ENCODE data around the gene PDZD2. TPM values are rescaled to one million over a fixed set of nuclear protein-coding genes. Genes with fewer than 3 reads are reported as not detected.

The PDZD2 gene
- total RNA-seq, 1 experiment from 2014 or later, result 0.37 TPM

GRCh38 chr5:31894141-31894540, 255.2 kb downstream of the PDZD2 start:
- ATAC-seq (no peak), DNase-seq (ENCODE audit: low read depth, low spot score) (no peak)
- Histone ChIP-seq H2AFZ (ENCODE audit: low read depth, low read length, poor library complexity, severe bottlenecking) (no peak overlapping the region), H3K27ac (ENCODE audit: low read depth, low read length) (no peak overlapping the region), H4K20me1 (ENCODE audit: insufficient read depth) (no peaks in the 10 kb centered on the region), H3K36me3 (ENCODE audit: control insufficient read depth in 1 of 2, insufficient read depth in 2 of 2, low read length in 2 of 2) (no peaks in the 10 kb centered on the region), H3K4me2 (ENCODE audit: low read length) (no peak overlapping the region), H3K9ac (ENCODE audit: low read length) (no peak overlapping the region), H3K4me1 (ENCODE audit: control insufficient read depth in 1 of 2, insufficient read depth in 2 of 2, low read length in 2 of 2) (no peaks in the 10 kb centered on the region), H3K79me2 (ENCODE audit: insufficient read depth, low read length) (no peaks in the 10 kb centered on the region), H3K9me2 (ENCODE audit: insufficient read depth) (no peaks in the 10 kb centered on the region), H3K4me3 (replicated peaks in 1 of 2; ENCODE audit: low read depth in 1 of 2, low read length in 2 of 2) (no peak overlapping the region), H3K27me3 (ENCODE audit: insufficient read depth, low read length) (no peaks in the 10 kb centered on the region), H3K9me3 (ENCODE audit: control insufficient read depth in 1 of 2, insufficient read depth in 1 of 2, low read depth in 1 of 2, low read length in 2 of 2) (no peaks in the 10 kb centered on the region)
- POLR2A ChIA-PET, result no interaction called here
- no TSS peak for BruUV-seq (replicated peaks)
- TF ChIP-seq MAX (IDR thresholded peaks at IDR 0.05), result no peak
- TF ChIP-seq CTCF (IDR thresholded peaks at IDR 0.05 in 2 of 3, conservative IDR thresholded peaks at IDR 0.05 in 1 of 3; ENCODE audit: borderline replicate concordance in 1 of 3, insufficient read depth in 1 of 3, low read depth in 2 of 3, low read length in 2 of 3), result no peak
- TF ChIP-seq RAD21 (IDR thresholded peaks at IDR 0.05; ENCODE audit: low read depth), result no peak
- TF ChIP-seq EGR1 (IDR thresholded peaks at IDR 0.05; ENCODE audit: low read depth), result no peak
- TF ChIP-seq ZNF274 (IDR thresholded peaks at IDR 0.05; ENCODE audit: low read depth, low read length), result no peak
- no peak for TF ChIP-seq CBX3 (IDR thresholded peaks at IDR 0.05; ENCODE audit: low read depth)
- no peak for TF ChIP-seq ELF1 (IDR thresholded peaks at IDR 0.05; ENCODE audit: borderline replicate concordance, low read depth)
- RAD21 ChIA-PET (ENCODE audit: low non-redundant PET in 1 of 2, low total read pairs in 2 of 2, uncharacterized antibody in 2 of 2, unreplicated experiment in 2 of 2), result no interaction called here
- intact Hi-C loops (cut with micrococcal nuclease), result no loop called here
- CTCF ChIA-PET, result no interaction called here

- Histone ChIP-seq H3K4me2 (ENCODE audit: low read length) (no peak overlapping the region), H3K36me3 (ENCODE audit: control insufficient read depth in 1 of 2, insufficient read depth in 2 of 2, low read length in 2 of 2) (no peaks in the 10 kb centered on the region), H4K20me1 (ENCODE audit: insufficient read depth) (no peaks in the 10 kb centered on the region), H2AFZ (ENCODE audit: low read depth, low read length, poor library complexity, severe bottlenecking) (no peak overlapping the region), H3K4me1 (ENCODE audit: control insufficient read depth in 1 of 2, insufficient read depth in 2 of 2, low read length in 2 of 2) (no peaks in the 10 kb centered on the region), H3K9ac (ENCODE audit: low read length) (no peak overlapping the region), H3K9me3 (ENCODE audit: control insufficient read depth in 1 of 2, insufficient read depth in 1 of 2, low read depth in 1 of 2, low read length in 2 of 2) (no peaks in the 10 kb centered on the region), H3K4me3 (replicated peaks in 1 of 2; ENCODE audit: low read depth in 1 of 2, low read length in 2 of 2) (no peak overlapping the region), H3K9me2 (ENCODE audit: insufficient read depth) (no peaks in the 10 kb centered on the region), H3K27ac (ENCODE audit: low read depth, low read length) (no peak overlapping the region), H3K79me2 (ENCODE audit: insufficient read depth, low read length) (no peaks in the 10 kb centered on the region), H3K27me3 (ENCODE audit: insufficient read depth, low read length) (no peaks in the 10 kb centered on the region)
- intact Hi-C loops (cut with micrococcal nuclease), result no loop called here
- no peak for DNase-seq (ENCODE audit: low read depth, low spot score)
- CTCF ChIA-PET, result no interaction called here
- RAD21 ChIA-PET (ENCODE audit: low non-redundant PET in 1 of 2, low total read pairs in 2 of 2, uncharacterized antibody in 2 of 2, unreplicated experiment in 2 of 2), result no interaction called here
- no TSS peak for BruUV-seq (replicated peaks)
- POLR2A ChIA-PET, result no interaction called here
- ATAC-seq, result no peak
- TF ChIP-seq REST (IDR thresholded peaks at IDR 0.05; ENCODE audit: low read depth) (no peak), ZBTB33 (IDR thresholded peaks at IDR 0.05; ENCODE audit: extremely low read depth, insufficient replicate concordance, low read length) (no peak), ZNF274 (IDR thresholded peaks at IDR 0.05; ENCODE audit: low read depth, low read length) (no peak), ELF1 (IDR thresholded peaks at IDR 0.05; ENCODE audit: borderline replicate concordance, low read depth) (no peak), SRF (IDR thresholded peaks at IDR 0.05; ENCODE audit: low read depth) (no peak), YY1 (IDR thresholded peaks at IDR 0.05; ENCODE audit: extremely low read depth, insufficient replicate concordance, low read depth, low read length) (no peak)
These were observed 256.4 kb downstream of the PDZD2 start for GRCh38 chr5:31895199-31895820.
